IMR-90 (cell line): ENCODE results near the gene TPO. TPM values are rescaled to one million over a fixed set of nuclear protein-coding genes. Genes with fewer than 3 reads are reported as not detected.

Source experiments
- ATAC-seq: fragments of 200-7000 bp; cut with Tn5 transposase; 2 replicates; pipeline ENCODE4 v1.9.1; 2020; ENCODE audit warnings: low read depth, mild to moderate bottlenecking, moderate library complexity
- BruUV-seq: library from RNA; stranded (reverse); fragments of 400-500 nt; replicated peaks from 2 replicates; lab custom pipeline; 2021; lab: Mats Ljungman, UMichigan
- CTCF ChIA-PET: fragments of 300-600 bp; formaldehyde crosslinking; extraction: SDS; loops from one replicate; lab custom pipeline; 2021; ENCODE audit warnings: antibody characterized with exemption; lab: Yijun Ruan, JAX
- POLR2A ChIA-PET: fragments of 300-600 bp; sonication (Branson Sonifier 250); formaldehyde crosslinking; loops from one replicate; lab custom pipeline; 2022; ENCODE audit warnings: antibody characterized with exemption; ENCODE audit not compliant: unreplicated experiment; lab: Charles Lee
- DNase-seq: peaks from one replicate; pipeline ENCODE4 v3.0.0; 2013
- H2AFZ ChIP-seq: replicated peaks from 2 replicates; pipeline ENCODE3; 2013; ENCODE audit warnings: low read length, mild to moderate bottlenecking; ENCODE audit not compliant: poor library complexity
- H2AK5ac ChIP-seq: 2 replicates; pipeline ENCODE4 v1.6.1; 2013; ENCODE audit warnings: low read depth, low read length, inconsistent platforms
- H2AK9ac ChIP-seq: replicated peaks from 2 replicates; pipeline ENCODE3; 2013; ENCODE audit warnings: mild to moderate bottlenecking, low read depth, low read length, moderate library complexity; ENCODE audit not compliant: poor library complexity
- H2BK120ac ChIP-seq: 2 replicates; pipeline ENCODE4 v1.6.1; 2013; ENCODE audit warnings: low read depth, low read length, inconsistent platforms
- H2BK15ac ChIP-seq: 3 replicates; pipeline ENCODE4 v1.6.1; 2013; ENCODE audit warnings: low read depth, low read length, inconsistent platforms
- H2BK20ac ChIP-seq: 2 replicates; pipeline ENCODE4 v1.6.1; 2013; ENCODE audit warnings: low read depth, mild to moderate bottlenecking, inconsistent platforms, low read length, moderate library complexity
- H2BK5ac ChIP-seq: 2 replicates; pipeline ENCODE4 v1.6.1; 2013; ENCODE audit warnings: mild to moderate bottlenecking, low read depth, low read length, inconsistent platforms; ENCODE audit not compliant: poor library complexity, severe bottlenecking
- H3K14ac ChIP-seq: replicated peaks from 2 replicates; pipeline ENCODE4 v1.6.1; 2013; ENCODE audit warnings: low read depth, low read length, inconsistent platforms
- H3K18ac ChIP-seq: 2 replicates; pipeline ENCODE4 v1.6.1; 2013; ENCODE audit warnings: low read depth, low read length, control low read depth
- H3K23ac ChIP-seq: 2 replicates; pipeline ENCODE4 v1.6.1; 2013; ENCODE audit warnings: low read depth, low read length, inconsistent platforms
- H3K27ac ChIP-seq: 2 replicates; pipeline ENCODE4 v1.5.1; 2013; ENCODE audit warnings: mild to moderate bottlenecking, control low read depth, low read length; ENCODE audit not compliant: insufficient read depth
- H3K27me3 ChIP-seq: 2 replicates; pipeline ENCODE4 v1.6.1; 2013; ENCODE audit warnings: low read length; ENCODE audit not compliant: control insufficient read depth, insufficient read depth
- H3K36me3 ChIP-seq: 2 replicates; pipeline ENCODE4 v1.6.1; 2013; ENCODE audit warnings: low read length, mixed read lengths; ENCODE audit not compliant: control insufficient read depth, insufficient read depth
- H3K4ac ChIP-seq: 2 replicates; pipeline ENCODE4 v1.6.1; 2013; ENCODE audit warnings: low read depth, low read length, inconsistent platforms
- H3K4me1 ChIP-seq: 2 replicates; pipeline ENCODE4 v1.6.1; 2013; ENCODE audit warnings: low read length, mixed read lengths; ENCODE audit not compliant: control insufficient read depth, insufficient read depth
- H3K4me2 ChIP-seq: 2 replicates; pipeline ENCODE4 v1.6.1; 2013; ENCODE audit warnings: low read depth, mild to moderate bottlenecking, control low read depth, low read length, moderate library complexity
- H3K4me3 ChIP-seq: 2 replicates; pipeline ENCODE4 v1.5.1; 2013; ENCODE audit warnings: low read depth, mild to moderate bottlenecking, control low read depth, low read length, moderate library complexity; ENCODE audit not compliant: insufficient read depth
- H3K56ac ChIP-seq: 2 replicates; pipeline ENCODE4 v1.6.1; 2013; ENCODE audit warnings: low read length, inconsistent platforms; ENCODE audit not compliant: insufficient read depth; ENCODE audit errors: extremely low read depth
- H3K79me1 ChIP-seq, 2 experiments: 2 replicates each; pipeline ENCODE4 v1.6.1; 2013; ENCODE audit warnings: low read length in 2 of 2, inconsistent platforms in 1 of 2, low read depth in 1 of 2
- H3K9ac ChIP-seq: 2 replicates; pipeline ENCODE4 v1.6.1; 2013; ENCODE audit warnings: low read depth, low read length, control low read depth
- H3K9me1 ChIP-seq: 2 replicates; pipeline ENCODE4 v1.6.1; 2013; ENCODE audit warnings: low read length, inconsistent platforms; ENCODE audit not compliant: insufficient read depth
- H3K9me3 ChIP-seq: 2 replicates; pipeline ENCODE4 v1.6.1; 2013; ENCODE audit warnings: low read length; ENCODE audit not compliant: control insufficient read depth, insufficient read depth
- H4K20me1 ChIP-seq: 2 replicates; pipeline ENCODE4 v1.6.1; 2013; ENCODE audit warnings: low read length, inconsistent platforms; ENCODE audit not compliant: insufficient read depth
- H4K5ac ChIP-seq: 2 replicates; pipeline ENCODE4 v1.6.1; 2013; ENCODE audit warnings: mild to moderate bottlenecking, low read depth, low read length, control low read depth
- H4K8ac ChIP-seq, 2 experiments: 2 replicates each; pipeline ENCODE4 v1.6.1; 2013; ENCODE audit warnings: low read depth in 2 of 2, low read length in 2 of 2, control low read depth in 1 of 2, inconsistent platforms in 1 of 2
- H4K91ac ChIP-seq: 2 replicates; pipeline ENCODE4 v1.6.1; 2013; ENCODE audit warnings: low read depth, low read length, inconsistent platforms; ENCODE audit not compliant: insufficient read depth
- BHLHE40 ChIP-seq: fragments of 150-350 bp; IDR thresholded peaks from 2 replicates; pipeline ENCODE4 v1.6.1; 2016; ENCODE audit warnings: mild to moderate bottlenecking, low read depth, low read length
- CEBPB ChIP-seq: IDR thresholded peaks from 2 replicates; pipeline ENCODE4 v1.6.1; 2012; ENCODE audit warnings: low read depth, low read length, improper control_type of control experiment
- CHD1 ChIP-seq: IDR thresholded peaks from 2 replicates; pipeline ENCODE4 v1.6.1; 2012; ENCODE audit warnings: low read depth, low read length, improper control_type of control experiment
- CTCF ChIP-seq: conservative IDR thresholded peaks from 2 replicates; pipeline ENCODE4 v1.5.1; 2012; ENCODE audit warnings: mild to moderate bottlenecking, low read depth, low read length, improper control_type of control experiment
- ELK1 ChIP-seq: fragments of 150-350 bp; IDR thresholded peaks from 2 replicates; pipeline ENCODE4 v1.6.1; 2016; ENCODE audit warnings: low read depth, mild to moderate bottlenecking, low read length, moderate library complexity, borderline replicate concordance
- FOS ChIP-seq: fragments of 150-350 bp; IDR thresholded peaks from 2 replicates; pipeline ENCODE4 v1.6.1; 2016; ENCODE audit warnings: low read depth, low read length
- MAFK ChIP-seq: IDR thresholded peaks from 2 replicates; pipeline ENCODE4 v1.6.1; 2012; ENCODE audit warnings: low read depth, low read length, improper control_type of control experiment
- MAZ ChIP-seq: IDR thresholded peaks from 2 replicates; pipeline ENCODE4 v1.6.1; 2012; ENCODE audit warnings: low read depth, mild to moderate bottlenecking, low read length, improper control_type of control experiment, moderate library complexity, borderline replicate concordance
- MXI1 ChIP-seq: IDR thresholded peaks from 2 replicates; pipeline ENCODE4 v1.6.1; 2012; ENCODE audit warnings: low read depth, mild to moderate bottlenecking, low read length, moderate library complexity, borderline replicate concordance
- NFE2L2 ChIP-seq: fragments of 150-350 bp; IDR thresholded peaks from 2 replicates; pipeline ENCODE4 v1.6.1; 2016; ENCODE audit warnings: low read depth, mild to moderate bottlenecking, low read length
- POLR2A ChIP-seq: IDR thresholded peaks from 2 replicates; pipeline ENCODE4 v1.6.1; 2012; ENCODE audit warnings: mild to moderate bottlenecking, low read depth, low read length
- RAD21 ChIP-seq: IDR thresholded peaks from 2 replicates; pipeline ENCODE4 v1.6.1; 2012; ENCODE audit warnings: low read length, improper control_type of control experiment
- RCOR1 ChIP-seq: IDR thresholded peaks from 2 replicates; pipeline ENCODE4 v1.6.1; 2012; ENCODE audit warnings: mild to moderate bottlenecking, low read length, improper control_type of control experiment; ENCODE audit not compliant: insufficient replicate concordance
- RFX5 ChIP-seq: IDR thresholded peaks from 2 replicates; pipeline ENCODE4 v1.8.0; 2012; ENCODE audit warnings: low read depth, mild to moderate bottlenecking, low read length, moderate library complexity
- SMC3 ChIP-seq: fragments of 150-350 bp; IDR thresholded peaks from 2 replicates; pipeline ENCODE4 v1.6.1; 2016; ENCODE audit warnings: low read depth, mild to moderate bottlenecking, antibody characterized with exemption, low read length, moderate library complexity
- WGBS, 2 experiments: methylation state at CpG; one replicate each; pipeline versions ENCODE4 v1.1.5 to v1.1.7; 2013; ENCODE audit warnings: missing lambda C conversion rate in 2 of 2; ENCODE audit not compliant: insufficient read length in 1 of 2; ENCODE audit errors: extremely low coverage in 2 of 2; 5-methylcytosine and 5-hydroxymethylcytosine counted together
- dilution Hi-C: fragments of 300-500 bp; cut with HindIII; formaldehyde crosslinking; loops from one replicate; pipeline ENCODE4 v1.14.3; 2018; ENCODE audit warnings: low sequenced_read_pairs; ENCODE audit not compliant: unreplicated experiment
- in situ Hi-C: fragments of 300-500 bp; cut with MboI; formaldehyde crosslinking; loops from 3 replicates; pipeline ENCODE4 v1.14.3; 2019; ENCODE audit warnings: low sequenced_read_pairs, inconsistent platforms, mixed read lengths
- intact Hi-C: fragments of 100-400 bp; cut with micrococcal nuclease; formaldehyde crosslinking; loops from 2 replicates; pipeline ENCODE4 v1.10.0; 2022
- polyA plus RNA-seq, 3 experiments: library from polyadenylated mRNA; depleted of rRNA; stranded (reverse); fragments of >200 nt; gene quantifications; 2 replicates each; pipeline ENCODE4 v1.2.3, GENCODE V29; 2012; ENCODE audit warnings: low replicate concordance in 1 of 3
- total RNA-seq: library from RNA; depleted of rRNA; stranded (reverse); fragments of >200 nt; gene quantifications from 2 replicates; pipeline ENCODE4 v1.2.3, GENCODE V29; 2012

TPO gene
- total and polyA plus RNA-seq, 2 of the 4 experiments (the other 2 are of a cell fraction) = not detected

- H3K4me3 ChIP-seq = no peak overlapping the region
- no peaks in the 10 kb centered on the region for H4K20me1 ChIP-seq
- H2BK120ac ChIP-seq = no peak overlapping the region
- H2BK20ac ChIP-seq = no peak overlapping the region
- no peak for DNase-seq
- H3K27me3 ChIP-seq = no peaks in the 10 kb centered on the region
- no peak overlapping the region for H4K91ac ChIP-seq
- H3K4me1 ChIP-seq = no peaks in the 10 kb centered on the region
- no peaks in the 10 kb centered on the region for H3K9me1 ChIP-seq
- H4K5ac ChIP-seq = no peak overlapping the region
- H3K4ac ChIP-seq = no peak overlapping the region
- H2AK9ac ChIP-seq = no peak overlapping the region
- no peak overlapping the region for H3K18ac ChIP-seq
- dilution Hi-C loops = no loop called here
- BruUV-seq = no TSS peak
- WGBS, 2 experiments = 77% methylated on average over 7 of the region's 20 CpGs; no CpG with 5 or more reads in 1 of the 2 experiments
- H3K4me2 ChIP-seq = no peak overlapping the region
- H3K9ac ChIP-seq = no peak overlapping the region
- ChIA-PET POLR2A (no interaction called here), CTCF (no interaction called here)
- H2AFZ ChIP-seq = no peak overlapping the region
- no peaks in the 10 kb centered on the region for H3K79me1 ChIP-seq
- H3K27ac ChIP-seq = no peak overlapping the region
- no peak overlapping the region for H3K56ac ChIP-seq
- no peak overlapping the region for H3K14ac ChIP-seq
- no peak overlapping the region for H2AK5ac ChIP-seq
- peaks cover 5% of the 10 kb centered on the region; the same call in 1 of the 2 replicates for H3K9me3 ChIP-seq
- H3K36me3 ChIP-seq = no peaks in the 10 kb centered on the region
- intact Hi-C loops = no loop called here
- in situ Hi-C loops = no loop called here
- H2BK5ac ChIP-seq = no peak overlapping the region
- H2BK15ac ChIP-seq = no peak overlapping the region
- ATAC-seq = no peak
- H3K23ac ChIP-seq = no peak overlapping the region
- no peak overlapping the region for H4K8ac ChIP-seq
- TF ChIP-seq RAD21 (no peak), SMC3 (no peak), NFE2L2 (no peak), RCOR1 (no peak), BHLHE40 (no peak), POLR2A (no peak), MXI1 (no peak), CEBPB (no peak), MAFK (no peak), CTCF (no peak), ELK1 (no peak), MAZ (no peak), RFX5 (no peak), FOS (no peak), CHD1 (no peak)
Measured at GRCh38 chr2:1481406-1482252, 68.4 kb downstream of the TPO start.
